GM23338 (cell line): ENCODE results near the gene MATN1. TPM values are rescaled to one million over a fixed set of nuclear protein-coding genes. Genes with fewer than 3 reads are reported as not detected.

ENCODE experiments used
- ATAC-seq: fragments of 200-7000 bp; cut with Tn5 transposase; 3 replicates; pipeline ENCODE4 v1.9.1; 2020
- DNase-seq: peaks from one replicate; pipeline ENCODE4 v3.0.0-alpha.2; 2015; ENCODE audit warnings: low spot score
- H2AFZ ChIP-seq: fragments of 200-600 bp; sonication (generic); 2 replicates; pipeline ENCODE4 v1.8.0; 2016; ENCODE audit warnings: antibody characterized with exemption, mild to moderate bottlenecking, moderate library complexity
- H3F3A ChIP-seq: fragments of 200-600 bp; sonication (generic); replicated peaks from 2 replicates; pipeline ENCODE4 v1.8.0; 2017; ENCODE audit warnings: antibody characterized with exemption, mixed run types, low read depth
- H3K27ac ChIP-seq: fragments of 200-600 bp; sonication (generic); 2 replicates; pipeline ENCODE4 v1.6.1; 2016; ENCODE audit warnings: low read depth
- H3K27me3 ChIP-seq: fragments of 200-600 bp; sonication (generic); 2 replicates; pipeline ENCODE4 v1.8.0; 2016; ENCODE audit warnings: mild to moderate bottlenecking, mixed run types, moderate library complexity; ENCODE audit not compliant: insufficient read depth
- H3K36me3 ChIP-seq: fragments of 200-600 bp; sonication (generic); 2 replicates; pipeline ENCODE4 v1.8.0; 2016; ENCODE audit warnings: mild to moderate bottlenecking; ENCODE audit not compliant: insufficient read depth
- H3K4me1 ChIP-seq: fragments of 200-600 bp; sonication (generic); 2 replicates; pipeline ENCODE4 v1.8.0; 2016; ENCODE audit warnings: mild to moderate bottlenecking, moderate library complexity; ENCODE audit not compliant: insufficient read depth
- H3K4me2 ChIP-seq: fragments of 200-600 bp; sonication (generic); 2 replicates; pipeline ENCODE4 v1.7.1; 2017; ENCODE audit warnings: mixed run types
- H3K4me3 ChIP-seq: fragments of 200-600 bp; sonication (generic); 2 replicates; pipeline ENCODE4 v1.6.1; 2016; ENCODE audit warnings: mixed run types
- H3K79me2 ChIP-seq: fragments of 200-600 bp; sonication (generic); replicated peaks from 2 replicates; pipeline ENCODE4 v1.8.0; 2017; ENCODE audit warnings: mild to moderate bottlenecking; ENCODE audit not compliant: insufficient read depth
- H3K9me2 ChIP-seq: fragments of 200-600 bp; sonication (generic); 2 replicates; pipeline ENCODE4 v1.8.0; 2017; ENCODE audit not compliant: insufficient read depth
- H4K20me1 ChIP-seq: fragments of 200-600 bp; sonication (generic); replicated peaks from 2 replicates; pipeline ENCODE4 v1.8.0; 2017; ENCODE audit warnings: mild to moderate bottlenecking; ENCODE audit not compliant: insufficient read depth
- H3K27ac Mint-ChIP-seq: 2 replicates; pipeline ENCODE4 v1.8.0; 2020; ENCODE audit warnings: inconsistent platforms, mild to moderate bottlenecking, moderate library complexity, mixed read lengths
- H3K27me3 Mint-ChIP-seq: 3 replicates; pipeline ENCODE4 v1.8.0; 2022; ENCODE audit warnings: low read depth, mild to moderate bottlenecking, moderate library complexity, mixed read lengths, inconsistent platforms; ENCODE audit not compliant: insufficient read depth, poor library complexity
- H3K36me3 Mint-ChIP-seq: 3 replicates; pipeline ENCODE4 v1.8.0; 2021; ENCODE audit warnings: low read depth, mild to moderate bottlenecking, inconsistent platforms, moderate library complexity, mixed read lengths
- H3K4me1 Mint-ChIP-seq: 3 replicates; pipeline ENCODE4 v1.8.0; 2020; ENCODE audit warnings: mild to moderate bottlenecking, inconsistent platforms, mixed read lengths
- H3K4me3 Mint-ChIP-seq: 3 replicates; pipeline ENCODE4 v1.8.0; 2021; ENCODE audit warnings: moderate library complexity, mild to moderate bottlenecking, inconsistent platforms, mixed read lengths
- H3K9me3 Mint-ChIP-seq: 3 replicates; pipeline ENCODE4 v1.8.0; 2020; ENCODE audit warnings: moderate library complexity, mild to moderate bottlenecking, inconsistent platforms, mixed read lengths
- CREB1 ChIP-seq: fragments of 250-450 bp; sonication (Bioruptor Pico); IDR thresholded peaks from 2 replicates; pipeline ENCODE4 v1.5.0; 2020; ENCODE audit warnings: low read depth, mild to moderate bottlenecking, moderate library complexity
- EZH2 ChIP-seq: fragments of 200-600 bp; sonication (generic); IDR thresholded peaks from one replicate; pipeline ENCODE4 v1.8.0; 2017; ENCODE audit warnings: antibody characterized with exemption, mild to moderate bottlenecking, low read depth; ENCODE audit not compliant: unreplicated experiment
- EZH2phosphoT487 ChIP-seq: fragments of 200-600 bp; sonication (generic); IDR thresholded peaks from one replicate; pipeline ENCODE4 v1.8.1; 2018; ENCODE audit warnings: antibody characterized with exemption; ENCODE audit not compliant: unreplicated experiment
- NANOG ChIP-seq: IDR thresholded peaks from 2 replicates; pipeline ENCODE4 v1.6.1; 2016; ENCODE audit warnings: antibody characterized with exemption, borderline replicate concordance
- STAT1 ChIP-seq: IDR thresholded peaks from one replicate; pipeline ENCODE4 v1.6.1; 2016; ENCODE audit warnings: antibody characterized with exemption; ENCODE audit not compliant: unreplicated experiment
- ZNF114 ChIP-seq: fragments of 250-450 bp; sonication (Bioruptor Pico); IDR thresholded peaks from 2 replicates; pipeline ENCODE4 v1.5.0; 2020; ENCODE audit warnings: mild to moderate bottlenecking, moderate library complexity
- ZNF331 ChIP-seq: fragments of 250-450 bp; sonication (Bioruptor Pico); IDR thresholded peaks from 2 replicates; pipeline ENCODE4 v1.5.0; 2020; ENCODE audit warnings: low read depth, mild to moderate bottlenecking, moderate library complexity
- polyA plus RNA-seq: library from polyadenylated mRNA; unstranded; fragments of >200 nt; fragmentation: Nextera tagmentation; extraction: Ambion mirVana; gene quantifications from 2 replicates; pipeline ENCODE4 v1.2.1, GENCODE V29; 2016
- total RNA-seq: library from RNA; depleted of rRNA; stranded (reverse); fragments of >200 nt; shearing (Covaris generic); gene quantifications from 2 replicates; pipeline ENCODE4 v1.2.3, GENCODE V29; 2014
- TF ChIP-seq, protein P1 (sequence below), 2 experiments: fragments of 200-600 bp in 1 of 2; sonication (generic) in 1 of 2; conservative IDR thresholded peaks; 2 replicates each; pipeline versions ENCODE4 v1.5.1 to v1.6.1; 2016 to 2017; ENCODE audit warnings: antibody characterized with exemption in 2 of 2, low read depth in 2 of 2, mild to moderate bottlenecking in 2 of 2, moderate library complexity in 1 of 2
- TF ChIP-seq, protein P2 (sequence below): IDR thresholded peaks from one replicate; pipeline ENCODE4 v1.6.1; 2018; ENCODE audit warnings: antibody characterized with exemption; ENCODE audit not compliant: unreplicated experiment

MATN1 gene
- total and polyA plus RNA-seq, 2 experiments from 2014 or later: 0.08 to 0.31 TPM

DNA sequence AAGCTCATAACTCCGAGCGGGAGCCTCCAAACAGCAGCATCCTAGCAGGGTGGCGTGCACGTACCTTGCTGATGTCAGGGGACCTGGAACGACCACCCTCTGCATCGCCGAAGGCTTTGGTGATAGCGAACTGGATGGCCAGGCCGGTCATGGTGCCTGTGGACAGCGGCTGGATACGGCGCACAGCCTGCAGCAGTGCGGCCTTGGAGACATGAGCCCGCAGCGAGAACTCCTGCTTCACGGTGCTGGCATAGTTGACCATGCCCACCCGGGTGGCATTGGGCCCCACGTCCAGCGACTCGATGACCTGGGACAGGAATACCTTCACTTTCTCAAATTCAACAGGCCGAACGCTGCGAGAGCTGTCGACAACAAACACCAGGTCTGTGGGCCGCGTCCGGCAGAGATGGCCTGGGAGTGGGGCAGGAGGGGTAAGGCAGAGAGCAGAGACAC, 2.0 kb downstream of the MATN1 start:
- Mint-ChIP-seq H3K9me3 (peaks cover 13% of the 10 kb centered on the region), H3K27ac (no peak overlapping the region), H3K27me3 (peaks cover 20% of the 10 kb centered on the region), H3K4me3 (no peak overlapping the region), H3K36me3 (peaks cover 11% of the 10 kb centered on the region; the same call in 2 of the 3 replicates), H3K4me1 (peaks cover 5% of the 10 kb centered on the region)
- Histone ChIP-seq H3K9me2 (no peaks in the 10 kb centered on the region), H3K79me2 (no peaks in the 10 kb centered on the region), H3K4me1 (no peaks in the 10 kb centered on the region), H3F3A (no peaks in the 10 kb centered on the region), H3K4me3 (no peak overlapping the region), H3K27ac (no peak overlapping the region), H4K20me1 (no peaks in the 10 kb centered on the region), H3K27me3 (no peaks in the 10 kb centered on the region), H3K36me3 (no peaks in the 10 kb centered on the region), H2AFZ (no peak overlapping the region), H3K4me2 (no peak overlapping the region)
- DNase-seq: no peak
- ATAC-seq: no peak
- TF ChIP-seq STAT1 (no peak), ZNF114 (CRISPR knock-in tag) (no peak), NANOG (no peak), EZH2phosphoT487 (no peak), EZH2 (no peak)
- TF ChIP-seq, protein P1, sequence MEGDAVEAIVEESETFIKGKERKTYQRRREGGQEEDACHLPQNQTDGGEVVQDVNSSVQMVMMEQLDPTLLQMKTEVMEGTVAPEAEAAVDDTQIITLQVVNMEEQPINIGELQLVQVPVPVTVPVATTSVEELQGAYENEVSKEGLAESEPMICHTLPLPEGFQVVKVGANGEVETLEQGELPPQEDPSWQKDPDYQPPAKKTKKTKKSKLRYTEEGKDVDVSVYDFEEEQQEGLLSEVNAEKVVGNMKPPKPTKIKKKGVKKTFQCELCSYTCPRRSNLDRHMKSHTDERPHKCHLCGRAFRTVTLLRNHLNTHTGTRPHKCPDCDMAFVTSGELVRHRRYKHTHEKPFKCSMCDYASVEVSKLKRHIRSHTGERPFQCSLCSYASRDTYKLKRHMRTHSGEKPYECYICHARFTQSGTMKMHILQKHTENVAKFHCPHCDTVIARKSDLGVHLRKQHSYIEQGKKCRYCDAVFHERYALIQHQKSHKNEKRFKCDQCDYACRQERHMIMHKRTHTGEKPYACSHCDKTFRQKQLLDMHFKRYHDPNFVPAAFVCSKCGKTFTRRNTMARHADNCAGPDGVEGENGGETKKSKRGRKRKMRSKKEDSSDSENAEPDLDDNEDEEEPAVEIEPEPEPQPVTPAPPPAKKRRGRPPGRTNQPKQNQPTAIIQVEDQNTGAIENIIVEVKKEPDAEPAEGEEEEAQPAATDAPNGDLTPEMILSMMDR (conservative IDR thresholded peaks at IDR 0.05; ENCODE audit: low read depth in 2 of 2): no peak

DNA sequence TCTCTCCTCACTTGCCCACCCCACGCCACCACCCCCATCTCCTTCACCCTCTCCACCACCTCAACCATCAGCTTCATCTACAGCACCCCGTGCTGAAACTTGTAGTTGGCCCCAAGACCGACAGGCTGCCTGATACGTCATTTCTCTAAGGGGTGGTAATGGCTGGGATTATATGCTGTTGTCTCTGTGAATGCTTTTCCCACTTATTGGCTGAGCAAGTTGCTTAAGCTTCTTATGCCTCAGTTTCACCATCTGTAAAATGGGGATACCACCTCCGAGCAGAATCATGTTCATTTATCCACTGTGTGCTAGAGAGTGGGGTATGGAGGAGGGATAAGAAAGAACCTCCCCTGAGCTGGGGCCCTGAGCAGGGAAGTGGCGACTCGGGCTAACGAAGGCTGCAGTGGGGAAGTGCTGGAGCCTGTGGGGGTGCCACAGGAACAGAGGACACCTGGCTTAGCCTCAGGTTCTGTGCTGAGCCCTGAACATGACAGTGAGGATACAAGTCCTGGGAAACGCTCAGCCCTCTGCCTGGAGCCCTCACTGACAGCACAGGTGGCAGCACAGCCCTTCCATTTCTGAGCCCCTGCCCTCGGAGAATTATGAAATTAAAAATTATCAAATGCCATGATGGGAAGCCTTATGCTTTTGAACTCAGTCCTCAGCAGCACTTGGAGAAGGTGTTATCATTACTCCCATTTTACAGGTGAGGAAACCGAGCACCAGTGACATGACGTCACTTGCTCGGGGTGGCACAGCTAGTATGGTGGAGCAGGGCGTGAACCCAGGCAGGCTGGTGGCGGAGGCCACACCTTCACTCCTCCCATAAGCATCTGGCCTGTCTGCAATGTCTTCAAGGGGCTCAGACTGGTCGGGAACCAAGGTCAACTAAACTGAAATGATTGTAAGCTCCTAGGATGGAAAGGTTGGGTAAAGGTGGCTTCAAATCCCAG, 2.8 kb downstream of the MATN1 start:
- Mint-ChIP-seq H3K4me3 (no peak overlapping the region), H3K9me3 (peaks cover 22% of the 10 kb centered on the region), H3K36me3 (peaks cover 13% of the 10 kb centered on the region), H3K4me1 (peaks cover 5% of the 10 kb centered on the region), H3K27ac (no peak overlapping the region), H3K27me3 (peaks cover 17% of the 10 kb centered on the region)
- peaks cover 2% of the 10 kb centered on the region; the same call in 1 of the 2 replicates for H3K9me2 ChIP-seq
- H4K20me1 ChIP-seq: no peaks in the 10 kb centered on the region
- no peaks in the 10 kb centered on the region for H3K4me1 ChIP-seq
- no peaks in the 10 kb centered on the region for H3K79me2 ChIP-seq
- H3K4me2 ChIP-seq: no peak overlapping the region
- DNase-seq (no peak), ATAC-seq (no peak)
- H2AFZ ChIP-seq: no peak overlapping the region
- no peaks in the 10 kb centered on the region for H3K27me3 ChIP-seq
- H3K4me3 ChIP-seq: no peak overlapping the region
- H3F3A ChIP-seq: no peaks in the 10 kb centered on the region
- H3K27ac ChIP-seq: no peak overlapping the region
- no peaks in the 10 kb centered on the region for H3K36me3 ChIP-seq
- TF ChIP-seq, protein P2, sequence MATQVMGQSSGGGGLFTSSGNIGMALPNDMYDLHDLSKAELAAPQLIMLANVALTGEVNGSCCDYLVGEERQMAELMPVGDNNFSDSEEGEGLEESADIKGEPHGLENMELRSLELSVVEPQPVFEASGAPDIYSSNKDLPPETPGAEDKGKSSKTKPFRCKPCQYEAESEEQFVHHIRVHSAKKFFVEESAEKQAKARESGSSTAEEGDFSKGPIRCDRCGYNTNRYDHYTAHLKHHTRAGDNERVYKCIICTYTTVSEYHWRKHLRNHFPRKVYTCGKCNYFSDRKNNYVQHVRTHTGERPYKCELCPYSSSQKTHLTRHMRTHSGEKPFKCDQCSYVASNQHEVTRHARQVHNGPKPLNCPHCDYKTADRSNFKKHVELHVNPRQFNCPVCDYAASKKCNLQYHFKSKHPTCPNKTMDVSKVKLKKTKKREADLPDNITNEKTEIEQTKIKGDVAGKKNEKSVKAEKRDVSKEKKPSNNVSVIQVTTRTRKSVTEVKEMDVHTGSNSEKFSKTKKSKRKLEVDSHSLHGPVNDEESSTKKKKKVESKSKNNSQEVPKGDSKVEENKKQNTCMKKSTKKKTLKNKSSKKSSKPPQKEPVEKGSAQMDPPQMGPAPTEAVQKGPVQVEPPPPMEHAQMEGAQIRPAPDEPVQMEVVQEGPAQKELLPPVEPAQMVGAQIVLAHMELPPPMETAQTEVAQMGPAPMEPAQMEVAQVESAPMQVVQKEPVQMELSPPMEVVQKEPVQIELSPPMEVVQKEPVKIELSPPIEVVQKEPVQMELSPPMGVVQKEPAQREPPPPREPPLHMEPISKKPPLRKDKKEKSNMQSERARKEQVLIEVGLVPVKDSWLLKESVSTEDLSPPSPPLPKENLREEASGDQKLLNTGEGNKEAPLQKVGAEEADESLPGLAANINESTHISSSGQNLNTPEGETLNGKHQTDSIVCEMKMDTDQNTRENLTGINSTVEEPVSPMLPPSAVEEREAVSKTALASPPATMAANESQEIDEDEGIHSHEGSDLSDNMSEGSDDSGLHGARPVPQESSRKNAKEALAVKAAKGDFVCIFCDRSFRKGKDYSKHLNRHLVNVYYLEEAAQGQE: no peak
- TF ChIP-seq CREB1 (CRISPR knock-in tag) (no peak), ZNF331 (no peak)
